Measurements from ENCODE around the gene SRRM4.

Gene SRRM4

DNA sequence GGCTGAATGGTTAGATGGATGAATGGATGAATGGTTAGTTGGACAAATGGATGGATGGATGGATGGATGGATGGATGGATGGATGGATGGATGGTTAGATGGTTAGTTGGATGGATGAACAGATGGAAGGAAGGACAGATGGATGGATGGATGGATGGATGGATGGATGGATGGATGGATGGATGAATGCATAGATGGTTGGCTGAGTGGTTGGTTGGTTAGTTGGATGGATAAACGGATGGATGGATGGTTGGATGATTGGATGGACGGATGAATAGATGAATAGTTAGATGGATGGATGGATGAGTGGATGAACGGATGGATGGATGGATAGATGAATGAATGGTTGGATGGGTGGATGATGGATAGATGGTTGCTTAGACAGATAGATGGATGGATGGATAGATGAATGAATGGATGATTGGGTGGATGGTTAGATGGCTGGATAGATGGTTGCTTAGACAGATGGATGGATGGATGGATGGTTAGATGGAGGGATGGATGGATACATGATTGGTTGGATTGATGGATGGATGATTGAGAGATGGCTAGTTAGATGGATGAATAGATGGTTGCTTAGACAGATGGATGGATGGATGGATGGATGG is 148.6 kb downstream of the SRRM4 start:
- TF ChIP-seq FOXP2 (optimal IDR thresholded peaks at IDR 0.05; ENCODE audit: borderline replicate concordance, extremely low read depth, extremely low read length, insufficient read depth) (no peak), TAF1 (IDR thresholded peaks at IDR 0.05; ENCODE audit: borderline replicate concordance, insufficient read depth, low read length) (no peak), SIN3A (IDR thresholded peaks at IDR 0.05; ENCODE audit: borderline replicate concordance, insufficient read depth, low read length) (no peak), POLR2AphosphoS5 (IDR thresholded peaks at IDR 0.05; ENCODE audit: low read depth, low read length) (no peak)
- TF ChIP-seq, protein P1, sequence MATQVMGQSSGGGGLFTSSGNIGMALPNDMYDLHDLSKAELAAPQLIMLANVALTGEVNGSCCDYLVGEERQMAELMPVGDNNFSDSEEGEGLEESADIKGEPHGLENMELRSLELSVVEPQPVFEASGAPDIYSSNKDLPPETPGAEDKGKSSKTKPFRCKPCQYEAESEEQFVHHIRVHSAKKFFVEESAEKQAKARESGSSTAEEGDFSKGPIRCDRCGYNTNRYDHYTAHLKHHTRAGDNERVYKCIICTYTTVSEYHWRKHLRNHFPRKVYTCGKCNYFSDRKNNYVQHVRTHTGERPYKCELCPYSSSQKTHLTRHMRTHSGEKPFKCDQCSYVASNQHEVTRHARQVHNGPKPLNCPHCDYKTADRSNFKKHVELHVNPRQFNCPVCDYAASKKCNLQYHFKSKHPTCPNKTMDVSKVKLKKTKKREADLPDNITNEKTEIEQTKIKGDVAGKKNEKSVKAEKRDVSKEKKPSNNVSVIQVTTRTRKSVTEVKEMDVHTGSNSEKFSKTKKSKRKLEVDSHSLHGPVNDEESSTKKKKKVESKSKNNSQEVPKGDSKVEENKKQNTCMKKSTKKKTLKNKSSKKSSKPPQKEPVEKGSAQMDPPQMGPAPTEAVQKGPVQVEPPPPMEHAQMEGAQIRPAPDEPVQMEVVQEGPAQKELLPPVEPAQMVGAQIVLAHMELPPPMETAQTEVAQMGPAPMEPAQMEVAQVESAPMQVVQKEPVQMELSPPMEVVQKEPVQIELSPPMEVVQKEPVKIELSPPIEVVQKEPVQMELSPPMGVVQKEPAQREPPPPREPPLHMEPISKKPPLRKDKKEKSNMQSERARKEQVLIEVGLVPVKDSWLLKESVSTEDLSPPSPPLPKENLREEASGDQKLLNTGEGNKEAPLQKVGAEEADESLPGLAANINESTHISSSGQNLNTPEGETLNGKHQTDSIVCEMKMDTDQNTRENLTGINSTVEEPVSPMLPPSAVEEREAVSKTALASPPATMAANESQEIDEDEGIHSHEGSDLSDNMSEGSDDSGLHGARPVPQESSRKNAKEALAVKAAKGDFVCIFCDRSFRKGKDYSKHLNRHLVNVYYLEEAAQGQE (IDR thresholded peaks at IDR 0.05; ENCODE audit: insufficient read depth in 1 of 2, low read depth in 2 of 2, low read length in 2 of 2): no peak

DNA sequence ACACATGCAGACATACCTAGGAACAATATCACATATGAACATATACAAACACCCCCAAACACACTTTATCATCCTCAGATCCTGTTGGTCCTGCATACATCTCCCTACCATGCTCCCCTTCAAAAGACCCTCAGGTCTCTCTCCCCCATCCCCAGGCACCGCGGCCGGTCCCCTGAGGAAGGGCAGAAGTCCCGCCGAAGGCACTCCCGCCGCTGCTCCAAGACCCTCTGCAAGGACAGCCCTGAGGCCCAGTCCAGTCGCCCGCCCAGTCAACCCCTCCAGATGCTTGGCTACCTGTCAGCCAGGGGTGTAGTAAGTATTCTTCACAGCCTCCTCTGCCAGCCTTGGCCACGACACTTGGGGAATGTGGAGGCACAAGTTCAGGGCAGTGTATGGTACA is 149.2 kb downstream of the SRRM4 start:
- TF ChIP-seq POLR2AphosphoS5 (IDR thresholded peaks at IDR 0.05; ENCODE audit: low read depth, low read length) (no peak), SIN3A (IDR thresholded peaks at IDR 0.05; ENCODE audit: borderline replicate concordance, insufficient read depth, low read length) (no peak), TAF1 (IDR thresholded peaks at IDR 0.05; ENCODE audit: borderline replicate concordance, insufficient read depth, low read length) (no peak), FOXP2 (optimal IDR thresholded peaks at IDR 0.05; ENCODE audit: borderline replicate concordance, extremely low read depth, extremely low read length, insufficient read depth) (no peak)
- TF ChIP-seq, protein P1 (IDR thresholded peaks at IDR 0.05; ENCODE audit: insufficient read depth in 1 of 2, low read depth in 2 of 2, low read length in 2 of 2): no peak

DNA sequence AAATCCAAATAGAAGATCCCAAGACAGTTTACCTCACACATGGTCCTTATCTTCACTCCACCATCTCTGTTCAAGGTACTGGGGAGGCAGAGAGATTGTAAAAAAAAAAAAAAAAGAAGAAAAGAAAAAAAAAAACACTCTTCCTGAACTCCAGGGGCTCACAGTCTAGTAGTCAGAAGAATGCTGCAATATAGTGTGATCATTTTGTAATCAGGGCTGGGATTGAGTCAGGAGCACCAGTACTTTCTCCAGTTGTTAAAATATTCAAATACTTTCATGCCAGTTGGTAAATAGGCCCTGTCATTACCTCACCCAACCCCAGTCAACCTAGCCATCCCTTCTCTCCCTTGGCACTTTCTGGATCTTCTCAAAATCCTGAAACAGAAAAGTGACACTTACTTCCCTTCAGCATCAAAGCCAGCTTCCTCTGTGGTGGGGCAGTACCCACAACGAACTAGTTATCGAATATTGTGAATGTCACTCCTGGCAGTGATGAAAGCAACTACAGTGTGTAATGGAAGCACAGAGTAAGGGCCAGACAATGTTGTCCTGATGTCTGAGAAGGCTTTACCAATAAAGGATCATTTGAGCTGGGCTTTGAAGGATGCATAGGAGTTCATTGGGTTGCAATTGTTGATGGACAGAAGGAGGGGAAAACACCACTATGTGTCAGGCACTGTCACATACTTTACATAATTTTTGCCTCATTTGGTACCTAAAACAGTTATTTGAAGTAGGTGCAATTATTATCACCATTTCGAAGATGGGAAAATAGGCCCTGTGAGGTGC is 153.1 kb downstream of the SRRM4 start:
- TF ChIP-seq, protein P1 (IDR thresholded peaks at IDR 0.05; ENCODE audit: insufficient read depth in 1 of 2, low read depth in 2 of 2, low read length in 2 of 2): no peak
- TF ChIP-seq FOXP2 (optimal IDR thresholded peaks at IDR 0.05; ENCODE audit: borderline replicate concordance, extremely low read depth, extremely low read length, insufficient read depth): no peak
- no peak for TF ChIP-seq POLR2AphosphoS5 (IDR thresholded peaks at IDR 0.05; ENCODE audit: low read depth, low read length)

DNA sequence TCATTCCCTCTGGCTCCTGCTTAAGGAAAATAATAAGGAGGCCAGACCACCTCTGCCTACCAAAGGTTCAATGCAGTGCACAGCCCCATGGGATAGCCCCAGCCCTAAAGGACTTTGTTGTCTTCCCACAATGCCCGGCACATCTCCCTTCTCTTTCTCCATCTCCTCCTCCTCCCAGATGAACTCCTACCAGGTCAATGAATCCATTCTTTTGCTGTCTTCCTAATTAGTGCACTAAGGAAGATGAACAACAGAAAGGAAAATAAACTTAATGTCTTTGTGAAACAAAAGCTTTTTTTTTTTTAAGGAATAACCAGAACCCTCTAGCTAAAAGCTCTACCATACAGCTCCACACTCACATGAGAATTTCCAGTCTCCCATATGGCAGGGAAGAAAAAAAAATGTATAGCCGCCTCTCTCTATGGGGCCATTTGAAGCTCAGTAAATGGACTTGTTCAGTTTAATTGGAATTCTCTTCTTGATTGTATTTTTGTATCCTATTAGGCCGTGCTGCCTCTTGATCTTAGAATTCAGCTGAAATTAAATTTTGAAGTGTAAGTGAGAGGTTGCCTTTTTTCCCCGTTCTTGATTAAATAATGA is 155.6 kb downstream of the SRRM4 start:
- no peak for TF ChIP-seq SIN3A (IDR thresholded peaks at IDR 0.05; ENCODE audit: borderline replicate concordance, insufficient read depth, low read length)

DNA sequence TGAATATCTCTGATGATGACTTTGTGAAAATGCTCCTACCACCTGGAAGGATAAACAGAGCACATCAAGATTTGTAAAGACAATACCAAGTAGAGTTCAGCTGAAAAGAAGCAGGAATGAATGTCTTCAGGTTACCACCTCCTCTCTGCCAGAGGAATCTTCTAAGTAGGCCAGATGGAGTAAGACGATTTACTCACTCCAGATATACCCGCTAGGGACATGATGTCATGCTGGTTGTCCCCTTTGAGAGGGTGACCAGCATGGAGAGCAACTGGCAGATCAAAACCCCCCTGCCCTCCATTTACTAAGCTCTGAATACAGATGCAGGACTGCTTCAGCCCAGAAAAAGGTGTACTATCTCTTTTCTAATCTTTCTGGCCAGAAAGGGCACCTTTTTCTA is 158.1 kb downstream of the SRRM4 start:
- TF ChIP-seq TAF1 (IDR thresholded peaks at IDR 0.05; ENCODE audit: borderline replicate concordance, insufficient read depth, low read length) (no peak), FOXP2 (optimal IDR thresholded peaks at IDR 0.05; ENCODE audit: borderline replicate concordance, extremely low read depth, extremely low read length, insufficient read depth) (no peak), SIN3A (IDR thresholded peaks at IDR 0.05; ENCODE audit: borderline replicate concordance, insufficient read depth, low read length) (no peak), POLR2AphosphoS5 (IDR thresholded peaks at IDR 0.05; ENCODE audit: low read depth, low read length) (no peak)
- TF ChIP-seq, protein P1 (IDR thresholded peaks at IDR 0.05; ENCODE audit: insufficient read depth in 1 of 2, low read depth in 2 of 2, low read length in 2 of 2): no peak
